ENCODE measurements around the gene NTMT1. TPM values are rescaled to one million over a fixed set of nuclear protein-coding genes. Genes with fewer than 3 reads are reported as not detected.
"Not testable (repeated sequence)": the region's sequence is repeated elsewhere in the genome, so short reads cannot be mapped to it uniquely, and the experiment has no call there.

Gene NTMT1
- polyA plus RNA-seq, 1 donor from 2014 or later = 55.4 TPM

DNA sequence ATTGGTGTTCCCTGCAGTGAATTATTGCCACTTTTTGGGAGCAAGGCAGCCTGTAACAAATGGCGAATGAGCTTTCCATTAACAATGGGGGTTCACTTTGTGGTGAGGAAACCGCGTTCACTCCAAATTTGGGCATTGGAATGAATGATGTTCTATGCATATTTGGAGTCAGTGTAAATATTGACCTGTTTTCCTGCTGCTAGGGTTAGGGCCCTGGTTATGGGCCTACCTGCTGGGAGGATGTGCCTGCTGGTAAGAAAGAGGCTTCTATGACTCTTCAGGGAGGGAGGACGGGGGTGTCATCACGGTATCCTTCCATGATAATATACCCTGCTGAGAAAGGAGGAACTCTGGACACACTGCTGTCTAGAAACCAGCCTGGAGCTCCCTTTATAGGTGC lies 34.0 kb upstream of the NTMT1 start:
- no peak overlapping the region for H3K27ac Mint-ChIP-seq
- peaks cover 0 to 1% (median 0%) of the 10 kb centered on the region in 3 donors for H3K9me3 Mint-ChIP-seq
- no peak overlapping the region for H3K4me3 Mint-ChIP-seq
- peaks cover 3% of the 10 kb centered on the region for H3K36me3 Mint-ChIP-seq
- H3K27me3 Mint-ChIP-seq = peaks cover 32% of the 10 kb centered on the region
- H3K4me1 Mint-ChIP-seq = peaks cover 1 to 8% (median 2%) of the 10 kb centered on the region in 3 donors

DNA sequence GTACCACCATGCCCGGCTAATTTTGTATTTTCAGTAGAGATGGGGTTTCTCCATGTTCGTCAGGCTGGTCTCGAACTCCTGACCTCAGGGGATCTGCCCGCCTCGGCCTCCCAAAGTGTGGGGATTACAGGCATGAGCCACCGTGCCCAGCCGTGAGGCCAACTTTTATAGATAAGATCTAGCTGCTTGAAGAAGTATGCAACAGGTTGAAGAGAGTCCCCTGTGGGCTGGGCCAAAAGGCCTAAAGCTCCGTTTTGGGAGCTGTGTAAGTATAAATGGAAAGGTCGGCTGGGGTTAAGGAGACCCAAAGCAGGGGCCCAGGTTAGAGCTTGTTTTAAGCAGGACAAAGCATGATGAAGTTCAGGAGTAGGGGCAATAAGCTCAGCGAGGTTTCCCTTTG lies 33.2 kb upstream of the NTMT1 start:
- H3K27ac Mint-ChIP-seq, H3K9me3 Mint-ChIP-seq, H3K36me3 Mint-ChIP-seq, H3K4me1 Mint-ChIP-seq, H3K4me3 Mint-ChIP-seq: not testable (repeated sequence)
- peaks cover 33% of the 10 kb centered on the region for H3K27me3 Mint-ChIP-seq

DNA sequence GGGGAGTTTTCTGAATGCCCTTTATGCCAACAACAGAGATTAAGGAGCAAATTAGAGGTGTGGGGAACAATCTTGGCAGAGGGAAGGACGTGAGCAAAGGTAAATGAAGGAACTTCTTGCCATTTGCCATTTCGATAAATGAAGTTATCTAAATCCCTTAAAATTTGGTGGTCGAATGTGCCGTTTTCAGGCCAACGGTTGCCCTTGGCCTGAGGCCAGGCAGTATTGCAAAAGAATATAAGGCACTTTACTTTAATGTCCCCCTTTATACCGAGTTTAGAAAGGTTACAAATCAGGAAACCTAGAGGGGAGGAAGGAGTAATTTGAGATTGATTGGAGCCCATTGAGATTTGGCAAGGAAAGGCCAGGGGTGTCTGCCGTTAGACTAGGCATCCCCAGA lies 31.3 kb upstream of the NTMT1 start:
- Mint-ChIP-seq H3K4me1 (peaks cover 5 to 9% (median 8%) of the 10 kb centered on the region in 3 donors), H3K27ac (no peak overlapping the region), H3K9me3 (no peaks in the 10 kb centered on the region), H3K36me3 (peaks cover 3% of the 10 kb centered on the region), H3K27me3 (peaks cover 46% of the 10 kb centered on the region), H3K4me3 (no peak overlapping the region)

DNA sequence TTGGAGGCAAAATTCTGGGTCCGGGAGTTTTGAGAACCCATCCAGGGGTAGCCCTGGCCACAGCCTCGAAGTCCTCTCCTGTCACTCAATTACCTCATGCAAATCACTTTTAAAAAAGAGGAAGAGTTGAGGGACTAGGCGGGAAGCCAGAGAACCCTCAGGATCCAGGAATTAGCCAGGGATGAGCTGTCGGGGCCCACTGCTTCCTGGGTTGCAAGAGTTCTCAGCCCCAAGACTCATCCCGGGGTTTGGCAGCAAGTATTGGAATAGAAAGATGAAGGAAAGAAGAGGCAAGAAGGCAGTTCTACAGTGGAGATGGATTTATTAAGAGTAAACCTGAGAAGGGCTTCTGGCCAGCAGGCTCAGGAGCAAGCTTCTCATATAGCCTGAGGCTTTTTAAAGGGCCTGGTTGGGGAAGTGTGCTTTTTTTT lies 30.6 kb upstream of the NTMT1 start:
- H3K27me3 Mint-ChIP-seq = peaks cover 50% of the 10 kb centered on the region
- no peak overlapping the region for H3K27ac Mint-ChIP-seq

DNA sequence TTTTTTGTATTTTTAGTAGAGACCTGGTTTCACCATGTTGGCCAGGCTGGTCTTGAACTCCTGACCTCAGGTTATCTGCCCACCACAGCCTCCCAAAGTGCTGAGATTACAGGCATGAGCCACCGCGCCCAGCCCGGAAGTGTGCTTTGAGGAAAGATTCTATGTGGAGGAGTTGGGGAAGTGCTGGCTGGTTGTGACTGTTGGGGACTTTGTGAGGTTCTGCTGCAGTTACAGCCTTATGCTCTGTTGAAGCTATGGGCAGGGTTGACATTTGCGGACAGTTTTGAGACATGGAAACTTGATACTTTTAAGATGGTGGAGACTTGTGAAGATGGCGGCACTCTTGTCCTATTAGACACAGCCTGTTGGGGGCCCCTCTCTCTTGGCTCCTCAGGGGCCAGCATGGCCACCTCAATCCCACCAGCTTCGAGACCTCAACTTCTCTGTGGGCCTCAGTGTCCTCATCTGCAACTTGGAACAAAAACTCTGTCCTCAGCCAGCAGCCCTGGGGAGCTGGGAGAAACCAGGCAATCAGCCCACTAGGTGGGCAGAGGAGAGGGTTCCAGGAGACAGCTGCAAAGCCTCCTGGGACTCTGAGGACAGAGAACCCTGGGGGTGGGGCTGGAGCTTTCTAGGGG lies 29.9 kb upstream of the NTMT1 start:
- Mint-ChIP-seq H3K36me3 (peaks cover 3% of the 10 kb centered on the region), H3K9me3 (no peaks in the 10 kb centered on the region), H3K4me3 (peak overlapping the region in 1 of 4 donors; percentile 58), H3K4me1 (peaks cover 5 to 9% (median 8%) of the 10 kb centered on the region in 3 donors), H3K27ac (no peak overlapping the region), H3K27me3 (peaks cover 52% of the 10 kb centered on the region)

More for the DNA sequence above, 30.6 kb upstream of the NTMT1 start:
- no peaks in the 10 kb centered on the region for H3K9me3 Mint-ChIP-seq
- H3K4me3 Mint-ChIP-seq = no peak overlapping the region
- peaks cover 5 to 9% (median 8%) of the 10 kb centered on the region in 3 donors for H3K4me1 Mint-ChIP-seq
- peaks cover 3% of the 10 kb centered on the region for H3K36me3 Mint-ChIP-seq

DNA sequence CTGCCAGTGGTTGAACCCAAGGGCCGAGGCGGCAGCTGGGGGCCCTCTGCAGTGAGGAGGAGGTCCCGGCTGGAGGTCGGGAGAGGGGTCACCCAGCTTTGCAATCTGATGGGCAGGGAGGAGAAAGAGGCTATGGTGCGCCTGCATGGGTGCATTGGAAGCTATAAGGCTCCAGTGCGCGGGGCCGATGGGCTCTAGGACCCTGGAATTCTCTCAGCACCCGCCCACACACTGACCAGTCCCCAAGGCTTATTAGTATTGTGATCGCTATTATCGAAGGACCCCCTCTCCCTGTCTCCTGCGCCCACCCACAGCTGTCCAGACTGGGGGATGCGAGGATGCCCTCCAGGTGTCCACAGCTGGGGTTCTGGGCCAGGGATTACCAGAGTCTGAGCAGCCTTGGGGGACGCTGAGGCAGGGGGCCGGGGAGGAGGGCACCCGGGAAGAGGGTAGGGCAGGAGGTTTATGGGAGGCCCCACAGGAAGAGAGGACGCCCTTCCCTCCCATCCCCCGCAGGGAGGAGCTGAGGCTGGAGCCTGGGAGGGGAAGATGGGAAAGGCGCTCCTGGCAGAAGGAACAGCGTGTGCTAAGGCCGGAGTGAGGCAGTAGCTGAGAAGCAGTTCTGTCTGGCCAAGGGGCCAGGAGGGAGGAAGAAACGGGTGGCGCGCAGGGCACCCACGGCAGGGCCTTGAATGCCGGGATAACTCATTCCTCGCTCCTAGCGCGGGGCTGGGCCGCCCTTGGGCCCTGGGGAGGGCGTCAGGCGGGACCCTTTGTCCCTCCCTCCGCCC lies 29.2 kb upstream of the NTMT1 start:
- H3K36me3 Mint-ChIP-seq = peaks cover 3% of the 10 kb centered on the region
- no peak overlapping the region for H3K27ac Mint-ChIP-seq
- peaks cover 5 to 9% (median 8%) of the 10 kb centered on the region in 3 donors for H3K4me1 Mint-ChIP-seq
- peaks cover 50% of the 10 kb centered on the region for H3K27me3 Mint-ChIP-seq
- H3K9me3 Mint-ChIP-seq = no peaks in the 10 kb centered on the region
- peak overlapping the region in 1 of 4 donors; percentile 58 for H3K4me3 Mint-ChIP-seq

DNA sequence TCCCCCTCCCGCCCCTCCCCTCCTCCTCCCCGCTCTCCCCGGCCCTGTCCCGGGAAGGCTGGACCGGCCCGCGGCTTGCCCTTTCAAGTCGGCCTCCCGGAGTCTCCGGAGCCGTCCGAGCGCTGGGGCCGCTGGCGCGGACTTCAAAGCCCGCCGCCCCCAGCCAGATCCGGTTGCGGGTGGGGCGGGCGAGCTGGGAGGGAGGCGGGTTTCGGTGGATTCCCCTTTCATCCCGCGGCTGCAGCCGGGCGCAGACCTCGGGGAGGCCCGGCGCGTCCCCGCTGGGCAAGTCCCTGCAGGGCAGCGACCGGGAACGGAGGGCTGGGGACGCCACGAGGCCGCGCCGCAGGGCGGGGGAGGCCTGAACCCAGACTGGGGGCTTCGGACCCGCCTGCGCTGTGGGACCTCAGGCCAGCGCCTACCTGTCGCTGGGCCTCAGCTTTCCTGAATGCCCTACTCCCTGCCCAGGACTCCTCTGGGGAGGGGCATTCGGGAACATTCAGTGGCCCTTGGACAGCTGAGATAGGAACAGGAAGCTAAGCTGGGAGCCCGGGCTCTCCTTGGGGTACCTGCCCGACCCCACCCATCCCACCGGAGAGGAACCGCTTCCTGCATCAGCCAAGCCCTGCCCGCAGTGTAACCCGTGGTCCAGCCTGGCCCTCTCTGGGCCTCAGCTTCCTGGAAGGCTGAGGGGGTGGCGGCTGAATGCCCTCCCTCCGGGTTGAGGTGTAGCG lies 28.4 kb upstream of the NTMT1 start:
- Mint-ChIP-seq H3K36me3 (peaks cover 3% of the 10 kb centered on the region), H3K9me3 (no peaks in the 10 kb centered on the region), H3K27me3 (peaks cover 50% of the 10 kb centered on the region), H3K4me1 (peaks cover 5 to 9% (median 8%) of the 10 kb centered on the region in 3 donors), H3K4me3 (peak overlapping the region in 2 of 4 donors; percentile 39 to 63), H3K27ac (no peak overlapping the region)

DNA sequence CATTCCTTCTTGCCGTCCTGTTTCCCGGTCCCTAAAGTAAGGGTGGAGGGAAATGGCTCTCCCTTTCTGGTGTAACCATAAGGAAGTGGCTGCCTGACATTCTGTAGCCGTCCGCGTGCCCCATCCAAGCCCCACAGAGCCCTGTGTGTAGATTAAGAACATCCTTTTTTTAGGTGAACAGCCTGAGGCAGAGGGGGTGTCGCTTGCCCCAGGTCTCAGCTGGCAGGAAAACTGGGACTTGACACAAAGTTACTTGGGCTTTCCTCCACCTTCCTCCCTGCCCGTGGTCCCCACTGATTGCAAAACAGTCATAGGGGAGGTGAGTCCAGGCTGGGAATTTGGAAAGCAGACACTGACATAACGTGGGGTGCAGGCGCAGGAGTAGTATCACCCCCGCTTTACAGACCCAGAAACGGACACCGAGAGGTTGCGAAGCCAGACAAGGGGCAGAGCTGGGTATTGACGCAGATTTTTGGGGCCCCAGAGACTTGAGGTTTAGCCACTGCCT lies 27.8 kb upstream of the NTMT1 start:
- Mint-ChIP-seq H3K4me1 (peaks cover 5 to 9% (median 8%) of the 10 kb centered on the region in 3 donors), H3K36me3 (peaks cover 3% of the 10 kb centered on the region), H3K27me3 (peaks cover 46% of the 10 kb centered on the region), H3K9me3 (no peaks in the 10 kb centered on the region), H3K27ac (no peak overlapping the region), H3K4me3 (peak overlapping the region in 2 of 4 donors; percentile 39 to 63)

DNA sequence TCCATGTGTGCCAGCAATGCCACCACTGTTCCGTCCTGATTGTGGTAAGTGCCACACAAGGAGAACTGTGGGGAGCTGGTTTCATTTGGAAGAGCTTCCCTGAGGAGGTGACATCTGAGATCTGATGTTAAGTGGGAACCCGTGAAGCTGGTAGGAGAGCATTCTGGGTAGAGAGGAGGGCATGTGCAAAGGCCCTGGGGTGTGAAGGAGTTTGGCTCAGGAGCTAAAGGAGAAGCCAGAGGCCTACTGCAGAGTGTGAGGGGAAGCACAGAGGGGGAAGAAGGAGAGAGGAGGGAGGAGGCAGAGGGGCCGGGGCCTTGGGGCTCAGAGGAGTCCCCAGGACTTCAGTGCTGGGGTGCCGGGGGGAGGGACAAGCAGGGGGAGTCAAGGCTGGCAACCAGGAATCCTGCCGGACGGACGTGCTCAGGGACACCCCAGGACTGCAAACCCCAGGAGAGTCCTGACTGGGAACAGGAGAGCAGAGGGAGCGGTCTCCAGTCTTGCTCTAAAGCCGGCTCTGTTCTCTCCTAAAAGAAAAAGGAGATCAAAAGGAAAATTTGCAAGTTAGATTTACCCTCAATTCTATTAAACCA lies 24.8 kb upstream of the NTMT1 start:
- H3K9me3 Mint-ChIP-seq = no peaks in the 10 kb centered on the region
- no peak overlapping the region for H3K4me3 Mint-ChIP-seq
- peaks cover 34% of the 10 kb centered on the region for H3K27me3 Mint-ChIP-seq
- no peaks in the 10 kb centered on the region for H3K36me3 Mint-ChIP-seq
- H3K27ac Mint-ChIP-seq = no peak overlapping the region
- H3K4me1 Mint-ChIP-seq = peaks cover 0 to 9% (median 7%) of the 10 kb centered on the region in 3 donors

DNA sequence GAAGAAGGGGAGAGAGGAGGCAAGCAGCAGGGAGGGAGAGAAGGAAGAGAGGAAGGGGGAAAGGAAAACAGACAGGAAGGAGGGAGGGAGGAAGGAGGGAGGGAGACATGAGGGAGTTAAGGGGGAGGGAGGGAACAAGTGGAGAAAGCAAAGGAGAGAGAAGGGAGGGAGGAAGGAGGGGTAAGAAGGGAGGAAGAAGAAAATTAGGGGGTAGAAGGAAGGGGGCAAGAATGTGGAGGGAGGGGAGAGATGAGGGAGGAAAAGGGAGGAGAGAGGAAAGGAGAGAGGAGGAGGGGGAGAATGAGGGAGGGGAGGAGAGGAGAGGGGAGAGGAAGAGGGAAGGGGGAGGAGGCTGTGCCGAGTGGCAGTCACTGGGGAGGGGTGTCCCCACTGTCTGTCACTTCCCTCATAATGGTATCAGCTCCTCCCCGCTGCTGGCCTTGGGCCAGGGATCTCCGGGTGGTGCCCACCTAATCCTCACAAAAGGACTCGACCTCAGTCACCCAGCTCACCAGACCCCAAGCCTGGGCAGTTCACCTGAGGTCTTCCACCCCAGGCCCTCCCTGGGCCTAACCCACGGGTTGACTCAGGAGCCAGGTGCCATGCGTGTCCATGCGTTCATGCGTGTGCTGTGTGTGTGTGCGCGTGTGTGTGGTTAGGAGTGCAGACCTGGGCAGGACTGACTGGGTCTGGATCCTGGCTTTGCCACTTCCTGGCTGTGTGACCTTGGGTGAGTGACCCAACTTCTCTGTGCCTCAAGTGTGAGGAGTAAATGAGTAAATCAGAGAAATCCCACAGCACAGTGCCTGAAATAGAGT lies 23.2 kb upstream of the NTMT1 start:
- peaks cover 25% of the 10 kb centered on the region for H3K27me3 Mint-ChIP-seq
- no peak overlapping the region for H3K4me3 Mint-ChIP-seq
- no peaks in the 10 kb centered on the region for H3K9me3 Mint-ChIP-seq
- peaks cover 3 to 13% (median 12%) of the 10 kb centered on the region in 3 donors for H3K4me1 Mint-ChIP-seq
- H3K36me3 Mint-ChIP-seq = no peaks in the 10 kb centered on the region
- H3K27ac Mint-ChIP-seq = peak overlapping the region in 1 of 3 donors; percentile 45

DNA sequence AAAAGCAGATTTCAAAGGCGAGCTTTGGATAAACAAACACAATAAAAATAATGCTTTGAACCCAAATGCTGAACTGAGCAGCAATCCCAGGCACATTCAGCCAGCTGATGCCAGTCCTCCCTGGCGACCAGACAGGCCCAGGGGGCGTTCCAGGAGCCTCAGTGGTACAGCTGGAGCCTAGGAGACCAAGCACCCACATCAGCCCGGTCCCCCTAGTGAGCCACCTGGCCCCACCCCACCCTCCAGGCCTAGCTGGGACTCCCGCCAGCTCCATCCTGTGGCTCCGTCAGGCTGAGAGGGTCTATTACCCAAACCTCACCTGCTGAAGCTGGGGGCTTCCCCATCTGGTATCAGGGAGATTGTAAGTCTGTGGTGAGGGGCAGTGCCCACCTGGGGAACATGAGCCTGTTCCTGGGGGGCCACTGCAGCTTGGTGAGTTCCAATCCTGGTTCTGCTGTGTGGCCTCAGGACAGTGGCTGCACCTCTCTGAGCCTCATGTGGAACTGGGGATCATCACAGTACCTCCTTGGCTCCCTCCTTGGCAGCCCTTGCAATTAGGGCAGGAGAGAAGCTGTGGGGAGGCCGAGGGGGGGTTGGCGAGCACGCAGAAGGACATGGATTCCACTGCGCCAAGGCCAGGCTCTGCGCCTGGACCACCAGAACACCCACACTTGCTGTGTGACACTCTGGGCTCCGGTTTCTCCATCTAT lies 21.8 kb upstream of the NTMT1 start:
- H3K4me1 Mint-ChIP-seq = peaks cover 3 to 8% (median 6%) of the 10 kb centered on the region in 3 donors
- no peak overlapping the region for H3K27ac Mint-ChIP-seq
- H3K4me3 Mint-ChIP-seq = no peak overlapping the region
- no peaks in the 10 kb centered on the region for H3K9me3 Mint-ChIP-seq
- no peaks in the 10 kb centered on the region for H3K36me3 Mint-ChIP-seq
- H3K27me3 Mint-ChIP-seq = peaks cover 12% of the 10 kb centered on the region

DNA sequence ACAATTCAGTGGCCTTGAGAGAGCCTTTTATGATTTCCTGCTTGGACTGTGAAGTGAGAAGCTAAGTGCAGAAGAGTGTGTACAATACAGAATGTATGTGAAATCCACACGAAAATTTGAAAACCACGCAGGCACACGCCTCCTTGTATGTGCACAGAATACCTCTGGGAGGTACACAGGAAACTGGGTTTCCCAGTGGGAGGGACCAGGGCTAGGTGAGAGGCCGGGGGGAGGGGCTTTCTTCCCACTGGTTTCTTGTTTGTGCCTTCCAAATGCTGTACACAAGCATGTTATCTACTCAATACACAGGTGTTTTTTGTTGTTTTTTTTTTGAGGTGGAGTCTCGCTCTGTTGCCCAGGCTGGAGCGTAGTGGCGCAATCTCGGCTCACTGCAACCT lies 21.2 kb upstream of the NTMT1 start:
- peaks cover 8% of the 10 kb centered on the region for H3K27me3 Mint-ChIP-seq
- peaks cover 5 to 9% (median 7%) of the 10 kb centered on the region in 3 donors for H3K4me1 Mint-ChIP-seq
- H3K36me3 Mint-ChIP-seq = no peaks in the 10 kb centered on the region
- no peaks in the 10 kb centered on the region for H3K9me3 Mint-ChIP-seq
- no peak overlapping the region for H3K27ac Mint-ChIP-seq
- no peak overlapping the region for H3K4me3 Mint-ChIP-seq

DNA sequence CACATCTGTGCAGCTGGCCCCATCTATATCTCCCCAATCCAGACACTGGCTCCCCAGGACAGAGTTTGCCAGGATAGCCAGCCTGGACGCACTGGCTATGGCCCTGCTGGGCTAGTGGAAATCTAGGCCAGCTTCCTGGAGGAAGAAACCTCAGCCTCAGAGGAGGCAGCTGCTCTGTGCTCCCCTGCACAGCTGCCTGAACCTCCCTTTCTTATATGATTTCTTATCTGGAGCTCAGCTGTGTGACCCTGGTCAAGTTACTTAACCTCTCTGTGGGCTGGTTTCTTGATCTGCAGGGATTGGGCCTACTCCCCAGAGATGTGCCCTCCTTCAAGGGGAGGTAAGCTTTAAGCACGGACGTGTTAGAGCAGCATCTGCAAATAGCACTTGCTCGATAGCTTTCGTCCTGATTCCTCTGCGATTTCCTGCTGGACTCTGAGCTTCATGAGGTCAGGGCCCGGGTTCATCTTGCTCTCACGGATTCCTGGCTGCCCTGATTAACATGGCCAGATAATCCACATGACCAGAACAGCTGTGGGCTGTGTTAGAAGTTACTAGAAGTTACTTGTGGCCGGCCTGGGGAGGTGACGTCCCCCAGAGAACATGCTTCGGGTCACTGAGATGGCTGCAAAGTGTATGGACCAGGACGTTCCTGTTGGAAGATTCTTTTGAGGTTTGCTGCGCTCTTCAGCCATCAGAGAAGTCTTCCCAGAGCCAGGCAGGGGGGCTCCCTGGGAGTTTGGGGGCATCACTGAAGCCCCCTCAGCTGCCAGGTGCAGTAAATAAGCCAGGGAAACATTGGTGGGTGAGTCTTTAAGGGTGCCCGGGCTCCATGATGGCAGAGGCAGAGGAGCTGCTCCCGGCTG lies 19.6 kb upstream of the NTMT1 start:
- no peaks in the 10 kb centered on the region for H3K9me3 Mint-ChIP-seq
- no peak overlapping the region for H3K27ac Mint-ChIP-seq
- H3K4me3 Mint-ChIP-seq = peak overlapping the region in 1 of 4 donors; percentile 31
- no peaks in the 10 kb centered on the region for H3K36me3 Mint-ChIP-seq
- H3K4me1 Mint-ChIP-seq = peaks cover 12 to 14% (median 13%) of the 10 kb centered on the region in 3 donors
- H3K27me3 Mint-ChIP-seq = no peaks in the 10 kb centered on the region

Data from IgD-negative memory B cell (primary cell).